Measurements from ENCODE around the gene NFILZ.
A peak's percentile ranks its signal among the peaks of the same experiment; 100 is the strongest.

Gene NFILZ

GRCh38 chr19:8601796-8602195 is 28.6 kb upstream of the NFILZ start:
- no peak for TF ChIP-seq CTCF (IDR thresholded peaks at IDR 0.05; ENCODE audit: control insufficient read depth, insufficient read depth, low read depth, low read length, missing control alignments)
- DNase-seq (ENCODE audit: low read depth), result no peak
- H3K4me3 ChIP-seq (ENCODE audit: control insufficient read depth, low read depth, low read length), result no peak overlapping the region

- no peak for DNase-seq (ENCODE audit: low read depth)
- H3K4me3 ChIP-seq (ENCODE audit: control insufficient read depth, low read depth, low read length), result no peak overlapping the region
- TF ChIP-seq CTCF (IDR thresholded peaks at IDR 0.05; ENCODE audit: control insufficient read depth, insufficient read depth, low read depth, low read length, missing control alignments), result no peak
Observed at GRCh38 chr19:8605514-8605913, 24.9 kb upstream of the NFILZ start.

- TF ChIP-seq CTCF (IDR thresholded peaks at IDR 0.05; ENCODE audit: control insufficient read depth, insufficient read depth, low read depth, low read length, missing control alignments), result no peak
- DNase-seq (ENCODE audit: low read depth), result no peak
- H3K4me3 ChIP-seq (ENCODE audit: control insufficient read depth, low read depth, low read length), result no peak overlapping the region
Observed at GRCh38 chr19:8607386-8607785, 23.0 kb upstream of the NFILZ start.

GRCh38 chr19:8608941-8609278 is 21.5 kb upstream of the NFILZ start:
- H3K4me3 ChIP-seq (ENCODE audit: control insufficient read depth, low read depth, low read length), result peak overlapping the region; percentile 48
- DNase-seq (ENCODE audit: low read depth), result no peak
- TF ChIP-seq CTCF (IDR thresholded peaks at IDR 0.05; ENCODE audit: control insufficient read depth, insufficient read depth, low read depth, low read length, missing control alignments), result no peak

GRCh38 chr19:8609279-8610040 is 21.0 kb upstream of the NFILZ start:
- H3K4me3 ChIP-seq (ENCODE audit: control insufficient read depth, low read depth, low read length), result peak overlapping the region; percentile 48
- TF ChIP-seq CTCF (IDR thresholded peaks at IDR 0.05; ENCODE audit: control insufficient read depth, insufficient read depth, low read depth, low read length, missing control alignments), result no peak
- DNase-seq (ENCODE audit: low read depth), result no peak

- H3K4me3 ChIP-seq (ENCODE audit: control insufficient read depth, low read depth, low read length), result peak within 1 kb of the TSS; percentile 48
- TF ChIP-seq CTCF (IDR thresholded peaks at IDR 0.05; ENCODE audit: control insufficient read depth, insufficient read depth, low read depth, low read length, missing control alignments), result no peak
- DNase-seq (ENCODE audit: low read depth), result no peak
Observed at GRCh38 chr19:8610041-8610935, 20.1 kb upstream of the NFILZ start, which contains the start of gene ADAMTS10. Gene ADAMTS10, minus strand, starts transcription at chr19:8610715. Its CDS starts 5,005 bp downstream, at chr19:8605710.

Measured in AG09309 (cell line).